Mucosa of stomach (tissue), 1 donor: Measurements from ENCODE around the gene GNL1.

Experiments
- H3K27me3 ChIP-seq: one replicate; pipeline ENCODE4 v1.7.0; 2013; ENCODE audit warnings: mild to moderate bottlenecking, low read length; ENCODE audit not compliant: control insufficient read depth, insufficient read depth
- H3K36me3 ChIP-seq: one replicate; pipeline ENCODE4 v1.7.0; 2013; ENCODE audit warnings: low read length; ENCODE audit not compliant: control insufficient read depth, insufficient read depth
- H3K4me1 ChIP-seq: one replicate; pipeline ENCODE4 v1.7.0; 2013; ENCODE audit warnings: mild to moderate bottlenecking, low read length; ENCODE audit not compliant: control insufficient read depth, insufficient read depth
- H3K4me3 ChIP-seq: one replicate; pipeline ENCODE4 v1.7.0; 2013; ENCODE audit warnings: low read length
- H3K9ac ChIP-seq: one replicate; pipeline ENCODE4 v1.7.0; 2013; ENCODE audit warnings: mild to moderate bottlenecking, low read length, moderate library complexity
- H3K9me3 ChIP-seq: one replicate; pipeline ENCODE4 v1.7.0; 2013; ENCODE audit warnings: mild to moderate bottlenecking, low read length, moderate library complexity; ENCODE audit not compliant: control insufficient read depth
- donor health status: Pancreatic carcinoma.

Gene GNL1

GRCh38 chr6:30564114-30564513 lies 7.8 kb upstream of the GNL1 start:
- H3K4me3 ChIP-seq, result no peak overlapping the region
- no peaks in the 10 kb centered on the region for H3K27me3 ChIP-seq
- no peaks in the 10 kb centered on the region for H3K4me1 ChIP-seq
- H3K9me3 ChIP-seq, result no peaks in the 10 kb centered on the region
- no peak overlapping the region for H3K9ac ChIP-seq
- no peaks in the 10 kb centered on the region for H3K36me3 ChIP-seq

DNA sequence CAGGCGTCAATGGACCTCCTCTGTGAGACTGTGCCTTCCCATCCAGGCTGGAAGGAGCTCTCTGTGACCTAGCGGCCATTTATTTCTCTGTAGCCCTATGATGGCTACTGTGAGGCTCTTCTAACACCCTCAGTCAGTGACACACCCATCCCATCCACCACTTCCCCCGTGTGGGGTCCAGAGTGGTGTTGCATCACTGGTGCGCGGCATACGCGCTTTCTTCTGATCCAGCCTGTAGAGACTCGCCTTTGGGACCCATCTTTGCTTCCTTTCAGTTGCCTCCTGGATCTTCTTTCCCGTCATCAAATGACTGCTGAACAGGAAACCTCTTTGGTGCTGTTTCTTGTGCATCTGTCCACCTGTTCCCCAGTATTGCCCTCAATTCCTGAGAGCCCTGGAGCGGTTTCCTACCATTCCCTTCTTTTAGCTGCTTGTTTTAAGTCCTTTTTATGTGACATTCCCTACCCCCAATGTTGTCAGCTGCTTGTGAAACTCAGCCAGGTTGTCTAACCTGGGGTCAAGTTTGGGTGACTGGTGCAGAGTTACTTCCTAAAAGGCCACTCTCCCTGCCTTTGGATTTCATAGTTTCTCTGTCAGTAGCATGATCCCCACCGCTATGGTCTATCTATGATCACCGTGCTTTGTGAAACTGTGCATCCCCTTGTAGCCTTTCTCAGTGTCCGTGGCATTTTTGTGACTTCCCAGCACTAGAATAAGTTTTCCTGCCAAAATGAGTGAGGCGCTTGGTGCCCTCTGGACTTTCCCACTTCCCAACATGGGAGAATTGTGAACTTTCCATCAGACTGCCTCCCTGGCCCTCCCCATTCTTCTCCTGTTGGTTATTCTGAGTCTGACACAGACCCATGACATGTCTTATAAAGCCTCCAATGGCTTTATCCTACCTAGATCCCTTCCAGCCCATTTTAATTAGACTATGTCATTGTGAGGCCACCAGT lies 6.5 kb upstream of the GNL1 start:
- no peaks in the 10 kb centered on the region for H3K36me3 ChIP-seq
- no peaks in the 10 kb centered on the region for H3K27me3 ChIP-seq
- H3K9ac ChIP-seq, result no peak overlapping the region
- no peaks in the 10 kb centered on the region for H3K9me3 ChIP-seq
- no peak overlapping the region for H3K4me3 ChIP-seq
- H3K4me1 ChIP-seq, result peaks cover 7% of the 10 kb centered on the region

DNA sequence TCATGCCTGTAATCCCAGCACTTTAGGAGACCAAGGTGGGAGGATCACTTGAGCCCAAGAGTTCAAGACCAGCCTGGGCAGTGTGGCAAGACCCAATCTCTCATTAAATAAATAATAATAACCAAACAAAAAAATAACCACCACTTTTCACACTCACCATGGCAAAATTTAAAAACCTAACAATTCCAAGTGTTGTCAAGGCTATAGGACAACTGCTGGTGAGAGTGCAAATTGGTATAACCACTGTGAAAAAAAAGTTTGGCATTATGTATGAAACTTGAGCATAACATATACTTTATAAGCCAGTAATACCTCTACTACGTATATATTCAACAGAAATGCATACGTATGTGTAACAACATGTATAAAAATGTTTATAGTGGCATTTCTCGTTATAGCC lies 4.6 kb upstream of the GNL1 start:
- Histone ChIP-seq H3K36me3 (no peaks in the 10 kb centered on the region), H3K4me3 (no peak overlapping the region), H3K9ac (no peak overlapping the region), H3K4me1 (peaks cover 7% of the 10 kb centered on the region), H3K9me3 (no peaks in the 10 kb centered on the region), H3K27me3 (no peaks in the 10 kb centered on the region)

GRCh38 chr6:30557683-30557981 lies 1.3 kb upstream of the GNL1 start:
- Histone ChIP-seq H3K4me3 (peak overlapping the region; percentile 86), H3K9ac (peak overlapping the region; percentile 86), H3K27me3 (no peaks in the 10 kb centered on the region), H3K36me3 (peaks cover 3% of the 10 kb centered on the region), H3K9me3 (no peaks in the 10 kb centered on the region), H3K4me1 (peaks cover 13% of the 10 kb centered on the region)

DNA sequence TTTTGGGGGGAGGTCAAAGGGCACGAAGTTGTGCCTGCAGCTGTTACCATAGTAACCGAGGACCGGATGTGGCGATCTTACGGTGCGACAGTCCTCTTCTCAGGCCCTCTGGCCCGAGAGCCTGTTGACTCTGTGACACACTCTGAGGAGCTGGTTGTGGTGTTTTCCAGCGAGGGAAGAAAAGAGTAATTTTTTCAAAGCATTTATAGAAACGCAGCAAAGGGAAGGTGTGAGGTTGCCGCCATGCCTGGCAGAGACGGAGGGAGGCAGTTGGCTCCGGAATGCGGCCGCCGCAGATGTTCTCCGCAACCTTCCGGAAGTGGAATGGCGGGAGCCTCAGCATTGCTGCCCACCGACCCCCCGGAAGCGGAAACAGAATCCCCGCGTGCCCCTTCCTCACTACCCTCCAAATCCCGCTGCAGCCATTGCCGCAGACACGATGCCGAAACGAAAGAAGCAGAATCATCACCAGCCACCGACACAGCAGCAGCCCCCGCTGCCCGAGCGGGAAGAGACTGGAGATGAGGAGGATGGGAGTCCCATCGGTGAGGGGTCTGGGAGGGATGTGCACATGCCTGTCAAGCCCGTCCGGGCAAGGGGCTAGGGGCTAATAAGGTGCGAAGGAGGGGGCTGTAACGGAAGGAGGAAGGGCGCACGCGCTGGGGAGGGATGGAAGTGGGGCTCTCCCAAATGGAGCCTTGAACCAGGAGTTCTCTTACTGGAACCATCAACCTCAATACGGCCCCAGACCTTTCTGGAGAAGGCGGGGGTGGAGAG lies 805 bp upstream of the GNL1 start, which contains the start of gene PRR3:
TSS of gene PRR3 (plus strand) at position 390 of the 777 bp plus-strand sequence. CDS start at position 440, 50 bp downstream.
- H3K4me3 ChIP-seq, result peak within 1 kb of the TSS; percentile 86
- peaks cover 13% of the 10 kb centered on the region for H3K4me1 ChIP-seq
- no peaks in the 10 kb centered on the region for H3K9me3 ChIP-seq
- H3K9ac ChIP-seq, result peak within 1 kb of the TSS; percentile 86
- no peaks in the 10 kb centered on the region for H3K27me3 ChIP-seq
- peaks cover 6% of the 10 kb centered on the region for H3K36me3 ChIP-seq

GRCh38 chr6:30555816-30556065 lies 548 bp downstream of the GNL1 start:
- no peaks in the 10 kb centered on the region for H3K27me3 ChIP-seq
- peak overlapping the region; percentile 86 for H3K4me3 ChIP-seq
- peaks cover 13% of the 10 kb centered on the region for H3K4me1 ChIP-seq
- peak overlapping the region; percentile 86 for H3K9ac ChIP-seq
- no peaks in the 10 kb centered on the region for H3K9me3 ChIP-seq
- H3K36me3 ChIP-seq, result peaks cover 6% of the 10 kb centered on the region

DNA sequence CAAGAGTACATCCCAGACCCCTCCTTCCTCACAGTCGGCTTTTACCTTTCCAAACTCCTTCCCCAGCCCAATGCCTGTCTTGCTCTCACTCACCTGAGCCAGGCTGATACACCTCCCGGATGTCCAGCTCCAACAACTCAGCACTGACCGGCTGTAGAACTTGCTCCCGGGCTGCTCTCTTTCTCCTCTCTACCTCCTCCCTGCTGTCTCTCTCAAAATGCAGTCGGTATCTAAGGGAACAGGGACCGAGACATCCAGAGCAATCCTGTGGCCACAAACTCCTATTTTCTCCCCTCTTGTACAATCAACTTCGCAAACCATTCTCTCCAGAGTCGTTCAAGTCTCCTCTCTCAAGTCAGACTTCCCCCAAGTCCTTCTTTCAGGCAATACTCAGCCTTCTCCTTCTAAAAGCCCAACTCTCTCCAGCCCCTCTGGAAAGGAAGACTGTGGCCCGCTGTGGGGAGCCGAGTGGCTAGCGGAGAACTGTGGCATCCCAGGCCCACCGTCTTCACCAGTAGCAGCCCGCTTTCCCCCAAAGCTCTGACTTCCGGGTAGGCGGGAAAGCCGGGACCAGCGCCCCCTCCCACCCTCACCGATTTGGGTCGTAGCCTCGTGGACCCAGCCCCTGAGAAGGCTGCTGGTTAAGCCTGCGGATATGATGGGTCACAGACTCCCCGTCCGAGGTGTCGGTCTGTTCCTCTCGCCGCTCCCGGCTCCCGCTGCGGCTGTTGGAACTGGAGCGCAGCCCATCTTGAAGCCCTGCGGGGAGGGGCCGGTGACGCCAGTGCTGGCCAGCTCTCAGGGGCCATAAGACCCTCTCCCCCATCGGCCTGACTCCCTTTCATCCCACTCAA lies 1.1 kb downstream of the GNL1 start:
- no peaks in the 10 kb centered on the region for H3K27me3 ChIP-seq
- peak overlapping the region; percentile 86 for H3K9ac ChIP-seq
- peaks cover 6% of the 10 kb centered on the region for H3K36me3 ChIP-seq
- peaks cover 13% of the 10 kb centered on the region for H3K4me1 ChIP-seq
- H3K9me3 ChIP-seq, result no peaks in the 10 kb centered on the region
- H3K4me3 ChIP-seq, result peak overlapping the region; percentile 86

GRCh38 chr6:30554404-30554803 lies 1.9 kb downstream of the GNL1 start:
- peaks cover 13% of the 10 kb centered on the region for H3K4me1 ChIP-seq

GRCh38 chr6:30548375-30548774 lies 7.9 kb downstream of the GNL1 start:
- Histone ChIP-seq H3K9ac (no peak overlapping the region), H3K4me3 (no peak overlapping the region), H3K36me3 (peaks cover 6% of the 10 kb centered on the region), H3K9me3 (no peaks in the 10 kb centered on the region), H3K4me1 (no peaks in the 10 kb centered on the region), H3K27me3 (no peaks in the 10 kb centered on the region)

More at GRCh38 chr6:30554404-30554803, 1.9 kb downstream of the GNL1 start:
- H3K36me3 ChIP-seq, result peaks cover 6% of the 10 kb centered on the region
- no peak overlapping the region for H3K4me3 ChIP-seq
- H3K27me3 ChIP-seq, result no peaks in the 10 kb centered on the region
- no peak overlapping the region for H3K9ac ChIP-seq
- no peaks in the 10 kb centered on the region for H3K9me3 ChIP-seq

DNA sequence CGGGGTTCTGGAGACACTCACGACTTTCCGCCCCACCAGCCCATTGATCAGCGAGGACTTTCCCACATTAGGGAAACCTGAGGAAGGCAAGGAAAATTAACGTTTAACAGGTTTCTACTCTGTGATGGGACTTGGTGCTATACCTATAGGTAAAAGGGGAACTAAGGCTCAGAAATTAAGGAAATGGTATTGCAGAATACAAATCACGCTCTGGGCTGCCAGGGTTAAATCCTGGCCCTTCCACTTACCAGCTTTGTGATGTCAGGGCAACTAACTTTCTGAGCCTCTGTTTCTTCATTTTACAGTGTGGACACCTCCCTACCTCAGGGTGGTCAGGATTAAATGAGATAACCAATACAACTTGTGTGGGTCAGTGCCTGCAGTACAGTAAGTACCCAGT lies 8.8 kb downstream of the GNL1 start:
- Histone ChIP-seq H3K36me3 (peaks cover under 1% of the 10 kb centered on the region), H3K9me3 (no peaks in the 10 kb centered on the region), H3K4me3 (no peak overlapping the region), H3K27me3 (no peaks in the 10 kb centered on the region), H3K4me1 (no peaks in the 10 kb centered on the region), H3K9ac (no peak overlapping the region)

- Histone ChIP-seq H3K9ac (no peak overlapping the region), H3K27me3 (no peaks in the 10 kb centered on the region)
Measured at GRCh38 chr6:30544666-30545272, 11.5 kb downstream of the GNL1 start.

More at GRCh38 chr6:30544666-30545272, 11.5 kb downstream of the GNL1 start:
- Histone ChIP-seq H3K9me3 (no peaks in the 10 kb centered on the region), H3K36me3 (no peaks in the 10 kb centered on the region), H3K4me3 (no peak overlapping the region), H3K4me1 (peaks cover 6% of the 10 kb centered on the region)
